Tibial nerve (tissue), 4 donors: ENCODE measurements around the gene BMAL1. TPM values are rescaled to one million over a fixed set of nuclear protein-coding genes. Genes with fewer than 3 reads are reported as not detected.

Source experiments
- DNase-seq, 2 donors: peaks; one replicate each; pipeline ENCODE4 v3.0.0-alpha.2; 2019; ENCODE audit warnings: low spot score in 2 of 2
- H3K27ac ChIP-seq, 4 donors: fragments of 200-600 bp; sonication (generic) in 3 of 4; one replicate each; pipeline ENCODE4 v1.5.1; 2017 to 2019; ENCODE audit warnings: mild to moderate bottlenecking in 1 of 4
- H3K27me3 ChIP-seq, 2 donors: fragments of 200-600 bp; sonication (generic) in 1 of 2; one replicate each; pipeline versions ENCODE4 v1.5.1 to v1.6.0; 2017 to 2019
- H3K36me3 ChIP-seq, 3 donors: fragments of 200-600 bp; sonication (generic); one replicate each; pipeline ENCODE4 v1.5.1; 2018 to 2019
- H3K4me1 ChIP-seq, 4 donors: fragments of 200-600 bp; sonication (generic) in 3 of 4; one replicate each; pipeline ENCODE4 v1.5.1; 2017 to 2019
- H3K4me3 ChIP-seq, 4 donors: fragments of 200-600 bp; sonication (generic) in 3 of 4; one replicate each; pipeline ENCODE4 v1.5.1; 2017 to 2019; ENCODE audit warnings: mild to moderate bottlenecking in 1 of 4, moderate library complexity in 1 of 4
- H3K9me3 ChIP-seq, 4 donors: fragments of 200-600 bp; sonication (generic) in 3 of 4; one replicate each; pipeline ENCODE4 v1.5.1; 2017 to 2019
- EP300 ChIP-seq, 2 donors: sonication (generic); formaldehyde crosslinking; IDR thresholded peaks; one replicate each; pipeline ENCODE4 v1.6.1; 2017; ENCODE audit warnings: antibody characterized with exemption in 2 of 2, mild to moderate bottlenecking in 1 of 2
- POLR2A ChIP-seq, 2 donors: fragments of 450-650 bp; IDR thresholded peaks; one replicate each; pipeline ENCODE4 v1.6.1; 2017; ENCODE audit warnings: antibody characterized with exemption in 2 of 2, mild to moderate bottlenecking in 2 of 2, moderate library complexity in 2 of 2
- WGBS, 2 donors: methylation state at CpG; one replicate each; pipeline ENCODE4 v1.1.5; 2018; 5-methylcytosine and 5-hydroxymethylcytosine counted together
- total RNA-seq, 4 donors: library from RNA; depleted of rRNA; stranded (reverse); fragments of >200 nt; gene quantifications; one replicate each; pipeline ENCODE4 v1.1.0, GENCODE V29; 2016
- TF ChIP-seq, protein P1 (sequence below), 5 experiments: fragments of 200-600 bp in 3 of 5; fragments of 450-650 bp in 2 of 5; sonication (generic) in 3 of 5; IDR thresholded peaks; one replicate each; pipeline ENCODE4 v1.5.1; 2016 to 2019; ENCODE audit warnings: antibody characterized with exemption in 5 of 5, mild to moderate bottlenecking in 3 of 5, moderate library complexity in 2 of 5

The BMAL1 gene
- total RNA-seq: 10 to 100 TPM; 34.5 to 61.2 (median 58.0) TPM

DNA sequence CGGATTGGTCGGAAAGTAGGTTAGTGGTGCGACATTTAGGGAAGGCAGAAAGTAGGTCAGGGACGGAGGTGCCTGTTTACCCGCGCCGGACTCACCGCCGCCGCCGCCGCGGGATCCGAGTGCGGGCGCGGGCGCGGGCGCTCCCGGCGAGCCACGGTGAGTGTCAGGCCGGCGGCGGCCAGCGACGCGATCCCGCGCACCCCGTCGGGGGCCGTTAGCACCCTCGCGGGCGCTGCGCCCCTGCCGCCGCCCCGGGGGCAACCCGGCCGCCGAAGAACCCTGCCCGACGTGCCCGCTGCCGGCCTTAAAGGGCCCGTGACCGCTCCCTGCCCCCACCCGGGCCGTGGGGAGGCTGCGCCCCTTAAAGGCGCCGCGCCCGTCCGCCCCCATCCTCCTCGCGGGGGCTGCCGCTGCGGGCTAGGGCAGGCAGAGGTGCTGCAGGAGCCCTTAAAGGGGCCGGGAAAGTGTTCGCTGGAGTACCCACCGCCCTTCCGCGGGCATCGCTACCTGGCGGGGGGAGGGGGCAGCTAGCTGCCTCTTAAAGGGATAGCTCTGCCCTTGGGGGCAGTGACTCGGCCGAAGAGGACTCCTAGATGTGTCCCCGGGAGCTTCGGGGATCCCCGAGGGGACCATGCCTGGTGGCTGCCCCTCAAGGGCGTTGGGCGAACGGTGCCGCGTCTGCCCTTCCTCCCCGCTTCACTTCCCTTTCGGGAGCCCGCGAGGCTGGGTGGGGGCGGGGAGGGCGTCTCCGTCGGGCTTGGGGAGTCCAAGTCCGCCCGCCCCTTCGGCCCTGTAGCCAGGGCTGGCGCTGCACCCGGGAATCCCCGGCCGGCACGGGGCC is at the start of gene BMAL1:
Gene BMAL1, plus strand, starts transcription at position 23 of the 841 bp plus-strand sequence. CDS start 76,519 bp downstream, outside the sequence.
- WGBS, 2 donors: 1% methylated on average over 24 to 35 of the region's 95 CpGs
- Histone ChIP-seq H3K27ac (peak within 1 kb of the TSS; percentile 91 to 95 (median 94)), H3K4me3 (peak within 1 kb of the TSS; percentile 77 to 99 (median 92)), H3K9me3 (no peaks in the 10 kb centered on the region), H3K27me3 (no peaks in the 10 kb centered on the region), H3K36me3 (no peaks in the 10 kb centered on the region), H3K4me1 (peaks cover 0 to 29% (median 10%) of the 10 kb centered on the region in 4 donors)
- peak in 1 of 2 donors; percentile 22 for DNase-seq
- TF ChIP-seq EP300 (IDR thresholded peaks at IDR 0.05) (peak in 1 of 2 donors; percentile 36), POLR2A (IDR thresholded peaks at IDR 0.05) (peak; percentile 72 to 83)
- TF ChIP-seq, protein P1, sequence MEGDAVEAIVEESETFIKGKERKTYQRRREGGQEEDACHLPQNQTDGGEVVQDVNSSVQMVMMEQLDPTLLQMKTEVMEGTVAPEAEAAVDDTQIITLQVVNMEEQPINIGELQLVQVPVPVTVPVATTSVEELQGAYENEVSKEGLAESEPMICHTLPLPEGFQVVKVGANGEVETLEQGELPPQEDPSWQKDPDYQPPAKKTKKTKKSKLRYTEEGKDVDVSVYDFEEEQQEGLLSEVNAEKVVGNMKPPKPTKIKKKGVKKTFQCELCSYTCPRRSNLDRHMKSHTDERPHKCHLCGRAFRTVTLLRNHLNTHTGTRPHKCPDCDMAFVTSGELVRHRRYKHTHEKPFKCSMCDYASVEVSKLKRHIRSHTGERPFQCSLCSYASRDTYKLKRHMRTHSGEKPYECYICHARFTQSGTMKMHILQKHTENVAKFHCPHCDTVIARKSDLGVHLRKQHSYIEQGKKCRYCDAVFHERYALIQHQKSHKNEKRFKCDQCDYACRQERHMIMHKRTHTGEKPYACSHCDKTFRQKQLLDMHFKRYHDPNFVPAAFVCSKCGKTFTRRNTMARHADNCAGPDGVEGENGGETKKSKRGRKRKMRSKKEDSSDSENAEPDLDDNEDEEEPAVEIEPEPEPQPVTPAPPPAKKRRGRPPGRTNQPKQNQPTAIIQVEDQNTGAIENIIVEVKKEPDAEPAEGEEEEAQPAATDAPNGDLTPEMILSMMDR (IDR thresholded peaks at IDR 0.05): no peak

DNA sequence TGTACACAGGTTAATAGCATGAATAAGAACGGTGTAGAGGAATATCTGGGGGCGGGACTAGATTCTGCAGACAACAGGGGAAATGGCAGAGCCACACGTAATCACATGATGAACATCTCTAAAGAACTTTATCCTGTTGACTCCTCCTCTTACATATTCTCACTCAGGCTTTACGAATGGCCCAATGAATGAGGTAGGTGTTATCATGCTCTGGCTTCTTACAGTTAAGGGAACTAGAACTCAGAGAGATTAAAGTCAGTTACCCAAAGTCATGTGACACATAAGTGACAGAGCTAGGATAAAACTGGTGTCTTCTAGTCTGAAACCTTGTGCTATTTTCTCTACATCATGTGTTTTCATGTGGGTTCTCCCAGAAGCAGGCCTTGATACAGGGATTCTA is 49.0 kb upstream of the BMAL1 start:
- no peak for TF ChIP-seq EP300 (IDR thresholded peaks at IDR 0.05)
- TF ChIP-seq, protein P1 (IDR thresholded peaks at IDR 0.05): no peak
- no peak for TF ChIP-seq POLR2A (IDR thresholded peaks at IDR 0.05)
- no peaks in the 10 kb centered on the region for H3K9me3 ChIP-seq
- H3K4me3 ChIP-seq: no peak overlapping the region
- peaks cover 0 to 21% (median 8%) of the 10 kb centered on the region in 4 donors for H3K4me1 ChIP-seq
- no peak for DNase-seq
- no peaks in the 10 kb centered on the region for H3K36me3 ChIP-seq
- WGBS, 2 donors: 82 to 88% methylated on average over 4 of the region's 4 CpGs
- H3K27me3 ChIP-seq: no peaks in the 10 kb centered on the region
- H3K27ac ChIP-seq: peak overlapping the region in 1 of 4 donors; percentile 65

DNA sequence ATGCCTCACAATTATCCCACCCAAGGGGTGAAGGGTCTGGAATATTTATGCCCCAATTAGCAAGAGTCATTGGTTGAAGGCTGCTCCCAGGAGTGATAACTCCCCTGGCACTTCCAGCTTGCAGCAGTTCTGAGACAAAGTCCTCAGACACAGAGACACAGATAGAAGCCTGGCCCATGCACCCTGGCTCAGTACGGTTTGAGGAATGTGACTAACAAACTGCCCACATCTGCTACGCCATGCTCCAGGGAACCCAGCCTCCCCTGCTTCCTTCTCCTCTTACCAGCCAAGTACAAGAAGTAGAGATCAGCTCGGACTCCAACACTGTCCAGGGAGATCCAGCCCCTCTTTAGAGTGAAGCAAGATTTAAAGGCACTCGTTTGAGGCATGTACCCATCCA is 48.5 kb upstream of the BMAL1 start:
- no peaks in the 10 kb centered on the region for H3K27me3 ChIP-seq
- TF ChIP-seq, protein P1 (IDR thresholded peaks at IDR 0.05): no peak
- TF ChIP-seq EP300 (IDR thresholded peaks at IDR 0.05): no peak
- no peak for TF ChIP-seq POLR2A (IDR thresholded peaks at IDR 0.05)
- no peak overlapping the region for H3K4me3 ChIP-seq
- 66 to 68% methylated on average over 4 of the region's 4 CpGs for WGBS, 2 donors
- H3K36me3 ChIP-seq: no peaks in the 10 kb centered on the region
- no peaks in the 10 kb centered on the region for H3K9me3 ChIP-seq
- H3K4me1 ChIP-seq: peaks cover 0 to 21% (median 8%) of the 10 kb centered on the region in 4 donors
- no peak for DNase-seq
- peak overlapping the region in 3 of 4 donors; percentile 13 to 65 (median 29) for H3K27ac ChIP-seq

DNA sequence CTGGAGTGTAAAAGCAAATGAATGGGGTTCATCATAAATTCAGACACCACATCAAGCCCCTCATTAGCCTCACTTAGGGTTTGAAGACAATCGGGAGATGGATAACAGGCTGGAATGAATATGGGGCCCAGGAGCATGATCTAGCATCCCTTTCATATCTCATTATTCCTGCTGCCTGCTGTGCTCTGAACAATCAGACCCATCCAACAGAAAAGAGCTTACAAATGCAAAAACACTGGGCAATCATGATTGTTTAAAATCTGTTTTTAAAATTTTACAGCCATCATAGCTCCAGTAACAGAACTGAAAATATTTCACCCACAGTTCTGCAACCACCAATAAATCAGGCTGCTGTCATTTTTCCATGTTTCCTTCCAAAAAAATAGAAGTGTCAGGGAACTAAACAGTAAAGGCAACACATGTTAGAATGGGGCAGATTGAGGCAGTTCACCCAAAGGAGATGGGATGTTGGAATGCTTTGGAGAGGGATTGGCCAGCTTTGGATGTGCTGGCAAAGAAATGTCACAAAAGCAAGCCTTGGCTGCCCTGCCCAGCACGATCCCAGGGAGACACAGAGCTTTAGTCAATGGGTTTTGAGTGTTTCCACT is 47.8 kb upstream of the BMAL1 start:
- Histone ChIP-seq H3K9me3 (no peaks in the 10 kb centered on the region), H3K27me3 (no peaks in the 10 kb centered on the region), H3K4me3 (no peak overlapping the region), H3K36me3 (no peaks in the 10 kb centered on the region), H3K27ac (peak overlapping the region in 3 of 4 donors; percentile 13 to 65 (median 29)), H3K4me1 (peaks cover 0 to 21% (median 8%) of the 10 kb centered on the region in 4 donors)
- DNase-seq: no peak
- WGBS, 2 donors: 27 to 45% methylated on average over 2 of the region's 2 CpGs
- no peak for TF ChIP-seq POLR2A (IDR thresholded peaks at IDR 0.05)
- TF ChIP-seq, protein P1 (IDR thresholded peaks at IDR 0.05): no peak
- no peak for TF ChIP-seq EP300 (IDR thresholded peaks at IDR 0.05)
